DND-41 (cell line): Measurements from ENCODE around the gene LY6G5C.

ENCODE experiments used
- EZH2 ChIP-seq: IDR thresholded peaks from 3 replicates; pipeline ENCODE4 v1.6.1; 2012; ENCODE audit warnings: borderline replicate concordance, low read depth, mild to moderate bottlenecking, moderate library complexity, low read length, inconsistent platforms; ENCODE audit not compliant: severe bottlenecking
- TF ChIP-seq, protein P1 (sequence below): IDR thresholded peaks from 2 replicates; pipeline ENCODE4 v1.5.1; 2012; ENCODE audit warnings: borderline replicate concordance, low read length, moderate library complexity, mild to moderate bottlenecking; ENCODE audit not compliant: poor library complexity, severe bottlenecking; ENCODE audit errors: extremely low read depth

GRCh38 chr6:31686483-31686882 is 5.6 kb upstream of the LY6G5C start:
- TF ChIP-seq, protein P1, sequence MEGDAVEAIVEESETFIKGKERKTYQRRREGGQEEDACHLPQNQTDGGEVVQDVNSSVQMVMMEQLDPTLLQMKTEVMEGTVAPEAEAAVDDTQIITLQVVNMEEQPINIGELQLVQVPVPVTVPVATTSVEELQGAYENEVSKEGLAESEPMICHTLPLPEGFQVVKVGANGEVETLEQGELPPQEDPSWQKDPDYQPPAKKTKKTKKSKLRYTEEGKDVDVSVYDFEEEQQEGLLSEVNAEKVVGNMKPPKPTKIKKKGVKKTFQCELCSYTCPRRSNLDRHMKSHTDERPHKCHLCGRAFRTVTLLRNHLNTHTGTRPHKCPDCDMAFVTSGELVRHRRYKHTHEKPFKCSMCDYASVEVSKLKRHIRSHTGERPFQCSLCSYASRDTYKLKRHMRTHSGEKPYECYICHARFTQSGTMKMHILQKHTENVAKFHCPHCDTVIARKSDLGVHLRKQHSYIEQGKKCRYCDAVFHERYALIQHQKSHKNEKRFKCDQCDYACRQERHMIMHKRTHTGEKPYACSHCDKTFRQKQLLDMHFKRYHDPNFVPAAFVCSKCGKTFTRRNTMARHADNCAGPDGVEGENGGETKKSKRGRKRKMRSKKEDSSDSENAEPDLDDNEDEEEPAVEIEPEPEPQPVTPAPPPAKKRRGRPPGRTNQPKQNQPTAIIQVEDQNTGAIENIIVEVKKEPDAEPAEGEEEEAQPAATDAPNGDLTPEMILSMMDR, result no peak
- no peak for TF ChIP-seq EZH2
